GM12865 (cell line): ENCODE measurements around the gene NMRK2.
"Not testable (repeated sequence)": the region's sequence is repeated elsewhere in the genome, so short reads cannot be mapped to it uniquely, and the experiment has no call there.

Experiments used
- DNase-seq: peaks from one replicate; pipeline ENCODE4 v3.0.0; 2010; ENCODE audit warnings: low read depth
- H3K4me3 ChIP-seq: 2 replicates; pipeline ENCODE4 v1.5.1; 2011; ENCODE audit warnings: mild to moderate bottlenecking, low read depth, low read length, control low read depth
- CTCF ChIP-seq: IDR thresholded peaks from 2 replicates; pipeline ENCODE4 v1.5.1; 2011; ENCODE audit warnings: low read length, control low read depth, low read depth, inconsistent platforms; ENCODE audit not compliant: insufficient read depth; ENCODE audit errors: missing control alignments

NMRK2 gene

GRCh38 chr19:3950871-3951861 lies 18.3 kb downstream of the NMRK2 start:
- no peak for TF ChIP-seq CTCF
- no peak overlapping the region for H3K4me3 ChIP-seq
- DNase-seq: no peak

- not testable (repeated sequence) for H3K4me3 ChIP-seq, DNase-seq
Measured at GRCh38 chr19:3952755-3953276, 19.9 kb downstream of the NMRK2 start.

DNA sequence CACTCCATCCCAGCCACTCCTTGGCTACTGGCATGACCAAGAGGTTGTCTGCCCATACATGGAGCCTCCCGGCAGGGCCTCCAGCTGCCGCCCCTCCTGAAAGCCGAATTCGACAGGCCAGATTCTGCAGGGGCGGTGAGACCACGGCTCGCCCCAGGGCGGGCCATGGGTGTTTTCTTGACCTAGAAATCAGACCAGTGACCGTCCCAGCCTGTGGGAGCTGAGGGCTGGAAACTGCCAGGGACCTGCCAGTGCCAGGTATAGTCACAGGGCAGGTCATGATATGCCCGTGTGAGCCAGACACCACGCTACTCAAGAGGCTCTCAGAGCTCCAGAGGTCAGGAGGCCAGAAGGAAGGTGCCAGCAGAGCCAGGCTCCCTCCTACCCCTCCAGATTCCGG lies 21.2 kb downstream of the NMRK2 start:
- no peak overlapping the region for H3K4me3 ChIP-seq
- DNase-seq: no peak
- TF ChIP-seq CTCF: no peak

DNA sequence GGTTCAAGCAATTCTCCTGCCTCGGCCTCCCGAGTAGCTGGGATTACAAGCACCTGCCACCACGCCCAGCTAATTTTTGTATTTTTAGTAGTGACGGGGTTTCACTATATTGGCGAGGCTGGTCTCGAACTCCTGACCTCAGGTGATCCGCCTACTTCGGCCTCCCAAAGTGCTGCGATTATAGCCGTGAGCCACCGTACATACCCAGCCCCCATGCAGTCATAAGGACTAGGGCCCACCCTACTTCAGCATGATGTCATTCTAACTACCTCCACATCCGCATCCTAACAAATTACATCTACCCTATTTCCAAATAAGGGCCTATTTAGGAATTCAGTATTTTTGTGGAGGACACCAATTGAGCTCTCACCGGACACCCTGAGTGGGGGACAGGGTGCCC lies 22.4 kb downstream of the NMRK2 start:
- not testable (repeated sequence) for H3K4me3 ChIP-seq, DNase-seq

DNA sequence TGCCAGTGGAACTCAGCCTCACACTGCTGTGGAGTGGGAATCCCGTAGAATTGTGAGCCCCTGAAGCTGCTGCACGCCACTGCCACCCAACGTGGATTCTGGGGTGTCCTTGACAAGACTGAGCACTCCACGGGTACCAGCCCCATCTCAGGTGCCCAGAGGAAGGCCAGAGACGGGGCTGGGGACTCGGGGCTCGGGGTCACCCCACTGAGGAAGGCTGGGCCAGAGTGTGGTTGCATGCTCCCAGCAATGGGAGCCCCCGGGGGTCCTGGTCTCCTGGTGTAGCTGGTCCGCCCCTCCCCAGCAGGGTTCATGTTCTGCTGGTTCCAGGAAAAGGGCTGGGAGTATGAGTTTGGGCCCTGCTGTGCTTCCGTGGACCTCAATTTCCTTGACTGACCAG lies 22.8 kb downstream of the NMRK2 start:
- DNase-seq: no peak
- TF ChIP-seq CTCF: no peak
- H3K4me3 ChIP-seq: no peak overlapping the region

DNA sequence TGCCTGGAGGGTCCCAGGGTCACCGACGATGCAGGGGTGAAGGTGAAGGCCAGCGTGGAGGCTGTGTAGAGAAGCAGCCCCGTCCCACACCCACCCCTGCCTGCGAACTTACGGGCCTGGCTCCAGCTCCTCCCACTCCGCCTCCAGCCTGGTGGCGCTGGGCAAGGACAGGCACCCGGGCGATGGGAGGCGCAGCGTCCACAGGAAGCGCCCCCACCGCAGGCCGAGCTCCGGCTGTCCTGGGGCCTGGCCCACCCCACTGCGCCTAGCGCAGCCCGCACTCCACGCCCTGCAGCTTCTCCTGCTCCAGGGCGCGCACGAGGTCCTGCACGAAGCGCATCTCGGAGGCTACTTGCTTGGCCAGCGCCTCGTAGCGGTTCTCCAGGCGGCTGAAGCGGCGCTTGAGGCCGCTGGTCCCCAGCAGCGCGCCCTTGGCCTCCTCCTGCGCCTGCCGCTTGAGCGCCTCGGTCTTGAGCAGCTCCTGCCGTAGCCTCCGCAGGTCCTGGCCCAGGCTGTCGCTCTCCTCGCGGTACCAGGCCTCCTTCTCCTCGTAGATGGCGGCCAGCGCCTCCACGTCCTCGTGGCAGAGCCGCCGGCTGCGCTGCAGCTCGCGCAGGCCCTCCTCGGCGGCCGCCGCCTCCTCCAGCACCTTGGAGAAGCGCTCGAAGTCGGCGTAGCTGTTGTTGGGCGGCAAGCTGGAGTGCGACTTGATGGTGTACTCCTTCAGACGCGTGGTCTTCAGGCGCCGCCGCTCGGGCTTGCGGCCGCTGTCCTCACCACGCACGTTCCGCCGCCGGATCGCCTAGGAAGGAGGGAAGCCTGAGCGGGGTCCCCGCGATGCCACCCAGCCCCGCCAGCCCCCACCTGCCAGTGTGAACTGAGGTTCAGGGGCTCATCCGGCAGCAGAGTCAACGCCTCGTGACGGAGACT lies 26.2 kb downstream of the NMRK2 start:
- TF ChIP-seq CTCF: no peak
- DNase-seq: no peak
- no peak overlapping the region for H3K4me3 ChIP-seq

GRCh38 chr19:3959766-3960131 lies 26.9 kb downstream of the NMRK2 start:
- no peak for DNase-seq
- no peak for TF ChIP-seq CTCF
- H3K4me3 ChIP-seq: no peak overlapping the region
